Common myeloid progenitor, CD34-positive (primary cell): Measurements from ENCODE around the gene DIP2C.

Source experiments
- CTCF ChIA-PET: fragments of 350-600 bp; sonication (Branson Sonifier 250); formaldehyde crosslinking; loops from one replicate; lab custom pipeline; 2021; ENCODE audit warnings: antibody characterized with exemption; lab: Charles Lee
- POLR2A ChIA-PET: fragments of 350-600 bp; sonication (Branson Sonifier 250); formaldehyde crosslinking; loops from one replicate; lab custom pipeline; 2021; ENCODE audit warnings: antibody characterized with exemption; lab: Charles Lee
- DNase-seq, 3 donors: peaks; one replicate each; pipeline versions ENCODE4 v3.0.0 to v3.0.0-alpha.2; 2013
- H3K27ac ChIP-seq, 2 experiments: 1 replicate in 1 of 2; 2 replicates in 1 of 2; pipeline ENCODE4 v1.7.0; 2013; ENCODE audit warnings: inconsistent platforms in 2 of 2, low read length in 2 of 2, mild to moderate bottlenecking in 2 of 2, low read depth in 1 of 2, moderate library complexity in 1 of 2; ENCODE audit not compliant: severe bottlenecking in 2 of 2, insufficient read depth in 1 of 2, poor library complexity in 1 of 2
- H3K27me3 ChIP-seq, 5 experiments: replicated peaks in 2 of 5; 1 replicate in 3 of 5; 2 replicates in 2 of 5; pipeline versions ENCODE4 v1.6.1 to v1.7.0; 2013; ENCODE audit warnings: low read length in 4 of 5, mild to moderate bottlenecking in 2 of 5, moderate library complexity in 2 of 5, inconsistent platforms in 1 of 5; ENCODE audit not compliant: insufficient read depth in 5 of 5, control insufficient read depth in 4 of 5
- H3K36me3 ChIP-seq, 4 experiments: 1 replicate in 2 of 4; 2 replicates in 2 of 4; pipeline versions ENCODE4 v1.6.1 to v1.7.0; 2013; ENCODE audit warnings: low read length in 3 of 4, control low read depth in 1 of 4, mild to moderate bottlenecking in 1 of 4; ENCODE audit not compliant: control insufficient read depth in 4 of 4, insufficient read depth in 4 of 4
- H3K4me1 ChIP-seq, 4 experiments: 1 replicate in 3 of 4; 2 replicates in 1 of 4; pipeline versions ENCODE4 v1.6.1 to v1.7.1; 2013; ENCODE audit warnings: low read length in 3 of 4, mild to moderate bottlenecking in 3 of 4, control low read depth in 1 of 4, inconsistent platforms in 1 of 4, moderate library complexity in 1 of 4; ENCODE audit not compliant: control insufficient read depth in 4 of 4, insufficient read depth in 4 of 4; ENCODE audit errors: control extremely low read depth in 1 of 4
- H3K4me3 ChIP-seq, 7 experiments: 1 replicate in 4 of 7; 2 replicates in 3 of 7; pipeline versions ENCODE4 v1.5.1 to v1.7.0; 2013; ENCODE audit warnings: mild to moderate bottlenecking in 7 of 7, low read length in 6 of 7, moderate library complexity in 6 of 7, inconsistent platforms in 2 of 7, low read depth in 2 of 7, control low read depth in 1 of 7; ENCODE audit not compliant: insufficient read depth in 4 of 7, control insufficient read depth in 1 of 7; ENCODE audit errors: extremely low read depth in 1 of 7
- H3K9me3 ChIP-seq, 5 experiments: 1 replicate in 4 of 5; 2 replicates in 1 of 5; pipeline versions ENCODE4 v1.6.1 to v1.7.1; 2013; ENCODE audit warnings: low read length in 4 of 5, mild to moderate bottlenecking in 2 of 5, inconsistent platforms in 1 of 5, low read depth in 1 of 5, moderate library complexity in 1 of 5; ENCODE audit not compliant: control insufficient read depth in 4 of 5, insufficient read depth in 2 of 5; ENCODE audit errors: control extremely low read depth in 1 of 5
- WGBS: methylation state at CpG from one replicate; pipeline ENCODE4 v1.1.5; 2013; ENCODE audit not compliant: insufficient coverage; 5-methylcytosine and 5-hydroxymethylcytosine counted together

DIP2C gene

GRCh38 chr10:623014-623413 is 66.5 kb downstream of the DIP2C start:
- POLR2A ChIA-PET: no interaction called here
- WGBS: 97% methylated on average over 15 of the region's 19 CpGs
- H3K27ac ChIP-seq: no peak overlapping the region

GRCh38 chr10:621981-622740 is 67.3 kb downstream of the DIP2C start:
- CTCF ChIA-PET: no interaction called here

More at GRCh38 chr10:623014-623413, 66.5 kb downstream of the DIP2C start:
- Histone ChIP-seq H3K9me3 (peaks cover 0 to 4% (median 0%) of the 10 kb centered on the region in 5 experiments), H3K4me3 (no peak overlapping the region), H3K4me1 (peaks cover 2 to 21% (median 14%) of the 10 kb centered on the region in 4 experiments), H3K36me3 (no peaks in the 10 kb centered on the region), H3K27me3 (peaks cover 0 to 83% (median 39%) of the 10 kb centered on the region in 5 experiments)
- DNase-seq: no peak
- CTCF ChIA-PET: no interaction called here

GRCh38 chr10:621513-621912 is 68.0 kb downstream of the DIP2C start:
- no peak for DNase-seq
- H3K9me3 ChIP-seq: no peaks in the 10 kb centered on the region
- no peak overlapping the region for H3K27ac ChIP-seq
- H3K27me3 ChIP-seq: peaks cover 0 to 83% (median 37%) of the 10 kb centered on the region in 5 experiments
- H3K4me3 ChIP-seq: no peak overlapping the region
- ChIA-PET CTCF (no interaction called here), POLR2A (no interaction called here)
- WGBS: 89% methylated on average over 12 of the region's 13 CpGs
- H3K36me3 ChIP-seq: no peaks in the 10 kb centered on the region
- H3K4me1 ChIP-seq: peaks cover 2 to 21% (median 14%) of the 10 kb centered on the region in 4 experiments

More at GRCh38 chr10:621981-622740, 67.3 kb downstream of the DIP2C start:
- H3K27me3 ChIP-seq: peaks cover 0 to 83% (median 35%) of the 10 kb centered on the region in 5 experiments
- POLR2A ChIA-PET: no interaction called here
- H3K4me3 ChIP-seq: no peak overlapping the region
- H3K9me3 ChIP-seq: peaks cover 0 to under 1% (median 0%) of the 10 kb centered on the region in 5 experiments
- DNase-seq: no peak
- peaks cover 2 to 21% (median 14%) of the 10 kb centered on the region in 4 experiments for H3K4me1 ChIP-seq
- H3K36me3 ChIP-seq: no peaks in the 10 kb centered on the region
- WGBS: 98% methylated on average over 8 of the region's 13 CpGs
- H3K27ac ChIP-seq: no peak overlapping the region

GRCh38 chr10:620971-621370 is 68.5 kb downstream of the DIP2C start:
- no peaks in the 10 kb centered on the region for H3K9me3 ChIP-seq
- H3K27me3 ChIP-seq: peaks cover 0 to 82% (median 37%) of the 10 kb centered on the region in 5 experiments
- POLR2A ChIA-PET: no interaction called here
- DNase-seq: no peak
- H3K4me3 ChIP-seq: no peak overlapping the region
- WGBS: 70% methylated on average over 5 of the region's 12 CpGs
- H3K36me3 ChIP-seq: no peaks in the 10 kb centered on the region
- no peak overlapping the region for H3K27ac ChIP-seq
- peaks cover 2 to 21% (median 14%) of the 10 kb centered on the region in 4 experiments for H3K4me1 ChIP-seq
- CTCF ChIA-PET: no interaction called here

- H3K36me3 ChIP-seq: no peaks in the 10 kb centered on the region
- H3K9me3 ChIP-seq: no peaks in the 10 kb centered on the region
- H3K27ac ChIP-seq: no peak overlapping the region
- WGBS: 0% methylated on average over 4 of the region's 7 CpGs
- peaks cover 2 to 21% (median 14%) of the 10 kb centered on the region in 4 experiments for H3K4me1 ChIP-seq
- H3K4me3 ChIP-seq: no peak overlapping the region
- ChIA-PET CTCF (interaction anchor here (1.1 kb wide), 1 partner anchor 169 kb away, joined by 3 read pairs; no protein-coding TSS in a partner anchor), POLR2A (no interaction called here)
- peaks cover 0 to 82% (median 36%) of the 10 kb centered on the region in 5 experiments for H3K27me3 ChIP-seq
- peak; percentile 66 to 91 (median 88) for DNase-seq
Observed at GRCh38 chr10:620417-620816, 69.1 kb downstream of the DIP2C start.

GRCh38 chr10:619710-620109 is 69.8 kb downstream of the DIP2C start:
- Histone ChIP-seq H3K27me3 (peaks cover 0 to 81% (median 38%) of the 10 kb centered on the region in 5 experiments), H3K36me3 (no peaks in the 10 kb centered on the region), H3K27ac (no peak overlapping the region), H3K4me1 (peaks cover 2 to 19% (median 14%) of the 10 kb centered on the region in 4 experiments), H3K9me3 (no peaks in the 10 kb centered on the region), H3K4me3 (no peak overlapping the region)
- 90% methylated on average over 10 of the region's 12 CpGs for WGBS
- ChIA-PET POLR2A (no interaction called here), CTCF (interaction anchor here (1.1 kb wide), 1 partner anchor 169 kb away, joined by 3 read pairs; no protein-coding TSS in a partner anchor)
- DNase-seq: no peak
